ENCODE data around the gene ETS1. TPM values are rescaled to one million over a fixed set of nuclear protein-coding genes. Genes with fewer than 3 reads are reported as not detected.

ETS1 gene
- total RNA-seq, 1 donor from 2014 or later, result 62.7 TPM

DNA sequence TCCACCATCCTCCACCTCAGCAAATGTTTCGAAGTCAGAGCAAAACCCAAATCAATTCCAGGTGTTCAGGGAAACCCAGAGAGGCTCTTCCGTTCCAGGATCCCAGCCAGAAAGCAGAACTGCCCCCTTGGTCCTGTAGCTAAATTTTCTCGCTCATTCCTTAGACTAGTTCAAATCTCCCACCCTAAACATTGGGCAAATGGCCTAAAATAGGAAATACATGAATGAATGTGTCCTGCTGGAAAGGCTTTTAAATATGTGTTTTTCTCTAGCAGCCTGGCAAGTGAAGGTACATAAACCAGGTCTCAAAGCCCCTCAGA is 89.6 kb downstream of the ETS1 start:
- Histone ChIP-seq H3K4me3 (ENCODE audit: low read depth, low read length) (no peak overlapping the region), H3K27me3 (ENCODE audit: control insufficient read depth, insufficient read depth, low read length) (no peaks in the 10 kb centered on the region), H3K36me3 (ENCODE audit: control insufficient read depth, insufficient read depth, low read length) (no peaks in the 10 kb centered on the region)
- no peak for DNase-seq (ENCODE audit: low read depth)
- no peak for FAIRE-seq
- TF ChIP-seq, protein P1, sequence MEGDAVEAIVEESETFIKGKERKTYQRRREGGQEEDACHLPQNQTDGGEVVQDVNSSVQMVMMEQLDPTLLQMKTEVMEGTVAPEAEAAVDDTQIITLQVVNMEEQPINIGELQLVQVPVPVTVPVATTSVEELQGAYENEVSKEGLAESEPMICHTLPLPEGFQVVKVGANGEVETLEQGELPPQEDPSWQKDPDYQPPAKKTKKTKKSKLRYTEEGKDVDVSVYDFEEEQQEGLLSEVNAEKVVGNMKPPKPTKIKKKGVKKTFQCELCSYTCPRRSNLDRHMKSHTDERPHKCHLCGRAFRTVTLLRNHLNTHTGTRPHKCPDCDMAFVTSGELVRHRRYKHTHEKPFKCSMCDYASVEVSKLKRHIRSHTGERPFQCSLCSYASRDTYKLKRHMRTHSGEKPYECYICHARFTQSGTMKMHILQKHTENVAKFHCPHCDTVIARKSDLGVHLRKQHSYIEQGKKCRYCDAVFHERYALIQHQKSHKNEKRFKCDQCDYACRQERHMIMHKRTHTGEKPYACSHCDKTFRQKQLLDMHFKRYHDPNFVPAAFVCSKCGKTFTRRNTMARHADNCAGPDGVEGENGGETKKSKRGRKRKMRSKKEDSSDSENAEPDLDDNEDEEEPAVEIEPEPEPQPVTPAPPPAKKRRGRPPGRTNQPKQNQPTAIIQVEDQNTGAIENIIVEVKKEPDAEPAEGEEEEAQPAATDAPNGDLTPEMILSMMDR (IDR thresholded peaks at IDR 0.05; ENCODE audit: insufficient read depth, low read length, severe bottlenecking), result no peak

DNA sequence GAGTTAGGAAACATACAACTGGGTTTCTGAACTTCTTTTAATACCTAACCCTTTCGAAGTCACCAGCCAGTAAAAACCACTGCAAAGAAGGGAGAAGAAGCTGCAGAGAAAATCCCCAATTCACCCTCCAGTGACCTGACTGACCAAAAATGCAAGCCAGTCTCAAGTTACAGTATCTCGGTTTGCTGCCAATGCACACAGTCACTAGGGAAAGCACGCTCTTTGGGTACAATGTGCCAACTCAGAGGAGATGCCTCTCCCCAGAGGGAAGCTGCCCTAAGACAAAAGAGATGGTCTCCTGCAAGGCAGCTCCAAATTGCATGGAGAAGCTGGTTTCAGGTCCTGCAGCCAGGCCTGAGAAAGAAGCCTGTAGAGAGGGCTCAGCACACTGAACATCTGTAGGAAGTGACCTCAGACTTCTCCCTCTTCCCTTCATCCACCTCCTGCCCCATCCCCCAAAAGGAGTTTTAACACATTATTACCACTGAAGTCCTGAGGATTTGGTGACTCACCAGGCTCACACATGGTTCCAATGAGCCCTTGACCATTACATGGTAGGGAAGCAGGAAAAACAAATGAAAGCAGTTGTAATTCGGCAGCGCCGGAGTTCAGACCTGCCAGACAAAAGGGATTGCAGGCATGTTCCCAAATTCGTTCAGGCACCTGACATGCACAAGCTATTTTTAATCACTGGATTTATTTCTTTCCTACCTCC is 90.1 kb downstream of the ETS1 start:
- Histone ChIP-seq H3K36me3 (ENCODE audit: control insufficient read depth, insufficient read depth, low read length) (no peaks in the 10 kb centered on the region), H3K27me3 (ENCODE audit: control insufficient read depth, insufficient read depth, low read length) (no peaks in the 10 kb centered on the region), H3K4me3 (ENCODE audit: low read depth, low read length) (no peak overlapping the region)
- FAIRE-seq (peak; percentile 95), DNase-seq (ENCODE audit: low read depth) (peak; percentile 79)
- TF ChIP-seq, protein P1 (IDR thresholded peaks at IDR 0.05; ENCODE audit: insufficient read depth, low read length, severe bottlenecking), result no peak

DNA sequence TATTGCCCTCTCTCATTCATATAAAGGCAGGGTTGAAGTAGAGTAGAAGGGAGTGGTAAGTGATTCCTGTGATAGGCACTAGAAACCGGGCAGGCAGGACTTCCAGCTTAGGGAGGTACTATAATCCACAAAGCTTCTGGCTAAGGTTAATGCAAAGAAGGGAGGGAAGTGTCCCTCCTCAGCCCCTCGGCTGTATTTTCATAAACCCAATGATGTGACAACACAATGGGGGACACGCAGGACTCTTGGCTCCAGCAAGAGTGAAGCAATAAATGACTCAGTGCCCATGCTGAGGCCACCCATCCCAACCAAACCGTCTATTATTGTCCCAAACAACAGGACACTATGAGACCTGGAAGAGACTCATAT is 90.7 kb downstream of the ETS1 start:
- Histone ChIP-seq H3K27me3 (ENCODE audit: control insufficient read depth, insufficient read depth, low read length) (no peaks in the 10 kb centered on the region), H3K36me3 (ENCODE audit: control insufficient read depth, insufficient read depth, low read length) (no peaks in the 10 kb centered on the region), H3K4me3 (ENCODE audit: low read depth, low read length) (no peak overlapping the region)
- TF ChIP-seq, protein P1 (IDR thresholded peaks at IDR 0.05; ENCODE audit: insufficient read depth, low read length, severe bottlenecking), result no peak
- FAIRE-seq, result no peak
- DNase-seq (ENCODE audit: low read depth), result no peak

DNA sequence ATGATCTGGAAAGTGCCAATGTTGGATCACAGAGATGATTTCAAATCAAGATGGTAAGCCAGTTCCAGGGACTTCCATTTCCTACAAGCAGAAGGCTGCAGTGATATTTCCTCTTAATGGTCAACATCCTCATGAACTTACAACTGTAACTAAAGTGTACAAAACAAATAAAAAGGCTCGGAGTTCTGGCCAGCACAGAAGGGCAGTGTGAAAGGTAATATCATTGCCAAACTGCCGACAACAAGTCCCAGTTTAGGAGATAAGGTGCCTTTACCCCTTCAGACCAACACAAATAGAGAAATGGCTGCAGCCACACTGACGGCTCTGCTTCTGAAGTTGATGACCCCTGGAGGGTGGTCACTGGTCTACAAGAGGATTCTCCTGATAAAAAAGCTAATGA is 91.1 kb downstream of the ETS1 start:
- TF ChIP-seq, protein P1 (IDR thresholded peaks at IDR 0.05; ENCODE audit: insufficient read depth, low read length, severe bottlenecking), result no peak
- H3K4me3 ChIP-seq (ENCODE audit: low read depth, low read length), result no peak overlapping the region
- FAIRE-seq (no peak), DNase-seq (ENCODE audit: low read depth) (no peak)
- no peaks in the 10 kb centered on the region for H3K36me3 ChIP-seq (ENCODE audit: control insufficient read depth, insufficient read depth, low read length)
- H3K27me3 ChIP-seq (ENCODE audit: control insufficient read depth, insufficient read depth, low read length), result no peaks in the 10 kb centered on the region

DNA sequence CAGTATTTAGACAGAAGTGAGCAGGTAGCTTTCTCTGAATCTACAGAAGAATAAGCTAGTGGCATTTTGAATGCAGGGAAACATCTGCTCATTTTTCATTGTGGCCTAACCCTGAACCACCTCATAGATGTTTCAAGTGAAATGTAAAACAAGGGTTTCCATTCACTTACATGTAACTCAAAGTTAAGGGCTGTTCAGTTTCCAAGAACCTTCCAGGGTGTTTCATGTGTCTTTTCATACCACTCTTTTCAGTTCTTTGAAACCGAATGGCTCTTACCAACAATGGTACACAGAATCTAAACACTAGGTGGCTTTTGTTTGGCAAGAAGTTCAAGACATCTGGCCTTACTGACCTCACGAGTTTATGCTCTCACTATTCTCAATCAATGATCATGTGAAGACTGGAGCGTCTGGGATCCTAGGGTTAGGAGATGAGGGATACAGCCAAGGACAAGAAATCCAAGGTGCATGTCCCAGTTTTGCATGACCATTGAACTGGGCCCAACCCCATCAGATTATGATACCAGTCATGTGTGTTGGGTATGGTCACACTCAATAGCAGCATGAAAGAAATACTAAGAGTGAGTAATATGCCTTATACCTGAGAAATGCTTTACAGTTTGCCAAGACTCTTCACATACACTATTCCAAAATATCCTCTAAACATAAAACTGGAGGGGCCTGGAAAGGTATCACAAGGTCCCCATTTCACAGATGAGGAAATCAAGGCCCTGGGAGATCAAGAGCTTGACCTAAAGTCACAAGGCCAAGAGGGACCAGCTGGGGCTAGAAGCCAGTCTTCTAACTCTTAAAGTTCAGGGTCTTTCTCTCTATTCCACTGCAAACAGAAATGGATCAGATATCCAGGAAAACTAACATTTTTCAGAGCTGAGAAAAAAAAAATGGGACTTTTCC is 92.7 kb downstream of the ETS1 start:
- H3K4me3 ChIP-seq (ENCODE audit: low read depth, low read length), result no peak overlapping the region
- TF ChIP-seq, protein P1 (IDR thresholded peaks at IDR 0.05; ENCODE audit: insufficient read depth, low read length, severe bottlenecking), result no peak
- FAIRE-seq, result no peak
- no peak for DNase-seq (ENCODE audit: low read depth)
- H3K36me3 ChIP-seq (ENCODE audit: control insufficient read depth, insufficient read depth, low read length), result peaks cover 2% of the 10 kb centered on the region
- H3K27me3 ChIP-seq (ENCODE audit: control insufficient read depth, insufficient read depth, low read length), result no peaks in the 10 kb centered on the region

Data from bronchial epithelial cell (primary cell).